GM12878 (cell line): ENCODE measurements around the gene TTC8. TPM values are rescaled to one million over a fixed set of nuclear protein-coding genes. Genes with fewer than 3 reads are reported as not detected.

Experiments used
- ATAC-seq: fragments of 200-7000 bp; cut with Tn5 transposase; 3 replicates; pipeline ENCODE4 v1.9.1; 2020; ENCODE audit warnings: mild to moderate bottlenecking, moderate library complexity
- BruUV-seq: library from RNA; stranded (reverse); fragments of 400-500 nt; replicated peaks from 2 replicates; lab custom pipeline; 2021; lab: Mats Ljungman, UMichigan
- CTCF ChIA-PET: fragments of 300-600 bp; sonication (Branson Sonifier 250); formaldehyde crosslinking; extraction: SDS; loops from one replicate; lab custom pipeline; 2021; ENCODE audit warnings: inconsistent platforms; lab: Yijun Ruan, JAX
- POLR2A ChIA-PET: fragments of 350-600 bp; formaldehyde crosslinking; extraction: SDS; loops from one replicate; lab custom pipeline; 2021; ENCODE audit warnings: inconsistent platforms; lab: Charles Lee
- RAD21 ChIA-PET: fragments of 300-600 bp; sonication (Branson Sonifier 250); formaldehyde crosslinking; loops from one replicate; lab custom pipeline; 2023; ENCODE audit warnings: antibody characterized with exemption; ENCODE audit not compliant: unreplicated experiment; lab: Charles Lee
- SMC1A ChIA-PET: fragments of 300-600 bp; sonication (Branson Sonifier 250); formaldehyde crosslinking; loops from one replicate; lab custom pipeline; 2023; ENCODE audit not compliant: unreplicated experiment, uncharacterized antibody; lab: Charles Lee
- DNase-seq: peaks from one replicate; pipeline ENCODE4 v3.0.0-alpha.2; 2011; ENCODE audit warnings: low read depth, low spot score
- FAIRE-seq: peaks from 3 replicates; lab custom pipeline; 2011; peaks lifted over from hg19 to GRCh38; lab: Jason Lieb, UNC
- H2AFZ ChIP-seq: 2 replicates; pipeline ENCODE4 v1.6.0; 2011; ENCODE audit warnings: low read depth, low read length, control low read depth; ENCODE audit not compliant: control insufficient read depth
- H3K27ac ChIP-seq: 2 replicates; pipeline ENCODE4 v1.5.1; 2011; ENCODE audit warnings: control low read depth; ENCODE audit not compliant: control insufficient read depth, insufficient read depth
- H3K27me3 ChIP-seq, 2 experiments: replicated peaks in 1 of 2; 2 replicates each; pipeline versions ENCODE4 v1.6.0 to v1.6.1; 2011; ENCODE audit warnings: low read length in 1 of 2; ENCODE audit not compliant: control insufficient read depth in 2 of 2, insufficient read depth in 2 of 2
- H3K36me3 ChIP-seq, 2 experiments: 2 replicates each; pipeline ENCODE4 v1.5.1; 2011; ENCODE audit warnings: low read length in 1 of 2; ENCODE audit not compliant: control insufficient read depth in 2 of 2, insufficient read depth in 2 of 2
- H3K4me1 ChIP-seq: 2 replicates; pipeline ENCODE4 v1.6.1; 2011; ENCODE audit warnings: mild to moderate bottlenecking, low read length, moderate library complexity, mixed read lengths; ENCODE audit not compliant: control insufficient read depth, insufficient read depth
- H3K4me2 ChIP-seq: 2 replicates; pipeline ENCODE4 v1.6.0; 2011; ENCODE audit warnings: control low read depth; ENCODE audit not compliant: control insufficient read depth, insufficient read depth
- H3K4me3 ChIP-seq: fragments of 200-600 bp; sonication (generic); 2 replicates; pipeline ENCODE4 v1.5.1; 2016
- H3K79me2 ChIP-seq: 2 replicates; pipeline ENCODE4 v1.6.0; 2011; ENCODE audit warnings: low read length; ENCODE audit not compliant: control insufficient read depth, insufficient read depth
- H3K9ac ChIP-seq: 2 replicates; pipeline ENCODE4 v1.8.0; 2011; ENCODE audit warnings: low read length, control low read depth, mixed read lengths; ENCODE audit not compliant: control insufficient read depth, insufficient read depth
- H3K9me3 ChIP-seq: replicated peaks from 3 replicates; pipeline ENCODE4 v1.5.1; 2011; ENCODE audit warnings: mild to moderate bottlenecking, low read length; ENCODE audit not compliant: control insufficient read depth, insufficient read depth
- H4K20me1 ChIP-seq: 2 replicates; pipeline ENCODE4 v1.6.0; 2011; ENCODE audit not compliant: control insufficient read depth, insufficient read depth
- KLF5 ChIP-seq: fragments of 450-650 bp; IDR thresholded peaks from 2 replicates; pipeline ENCODE4 v1.6.1; 2014; ENCODE audit warnings: mild to moderate bottlenecking; ENCODE audit not compliant: partially characterized antibody
- PAX8 ChIP-seq: fragments of 450-650 bp; IDR thresholded peaks from 2 replicates; pipeline ENCODE4 v1.6.1; 2017; ENCODE audit warnings: mild to moderate bottlenecking, moderate library complexity
- YY1 ChIP-seq: IDR thresholded peaks from 2 replicates; pipeline ENCODE4 v1.6.1; 2011; ENCODE audit warnings: low read depth, mild to moderate bottlenecking, low read length
- ZNF24 ChIP-seq: fragments of 450-650 bp; IDR thresholded peaks from 2 replicates; pipeline ENCODE4 v1.6.1; 2017; ENCODE audit warnings: antibody characterized with exemption, mild to moderate bottlenecking
- WGBS: methylation state at CpG from one replicate; pipeline ENCODE4 v1.1.6; 2016; ENCODE audit warnings: low lambda C conversion rate; ENCODE audit not compliant: insufficient replicate concordance, insufficient coverage; ENCODE audit errors: missing lambda C conversion rate; 5-methylcytosine and 5-hydroxymethylcytosine counted together
- in situ Hi-C: fragments of 300-500 bp; cut with MboI; formaldehyde crosslinking; loops from 9 replicates; pipeline ENCODE4 v1.14.3; 2018; ENCODE audit warnings: mixed read lengths
- intact Hi-C: fragments of 100-400 bp; cut with micrococcal nuclease; formaldehyde crosslinking; loops from one replicate; pipeline ENCODE4 v1.14.2; 2022; ENCODE audit not compliant: unreplicated experiment
- polyA plus RNA-seq, 11 experiments: library from polyadenylated mRNA; depleted of rRNA in 4 of 11; unstranded in 6 of 11; stranded (reverse) in 5 of 11; fragments of >200 nt; fragmentation: Nextera tagmentation in 4 of 11; fragmentation: Illumina TruSeq in 1 of 11; extraction: Ambion mirVana in 4 of 11; extraction: Trizol in 1 of 11; gene quantifications; 1 replicate in 1 of 11; 2 replicates in 10 of 11; pipeline versions ENCODE4 v1.2.1 to v1.2.3, GENCODE V29; 2011 to 2016; ENCODE audit warnings: inconsistent platforms in 2 of 11, missing spikeins in 2 of 11, low read depth in 1 of 11
- total RNA-seq, 4 experiments: library from RNA; depleted of rRNA in 3 of 4; stranded (reverse); fragments of >200 nt in 3 of 4; fragmentation: Illumina TruSeq in 1 of 4; extraction: Trizol in 1 of 4; gene quantifications; 2 replicates each; pipeline versions ENCODE4 v1.2.1 to v1.2.3, GENCODE V29; 2013 to 2021
- TF ChIP-seq, protein P1 (sequence below): IDR thresholded peaks from 2 replicates; pipeline ENCODE4 v1.6.1; 2012; ENCODE audit warnings: improper control_type of control experiment, low read depth, low read length; ENCODE audit not compliant: insufficient replicate concordance

Gene TTC8
- total and polyA plus RNA-seq, 10 of the 15 experiments (the other 5 are each of a cell fraction or from before 2014, with no cell fraction given), result 1.5 to 4.6 (median 2.5) TPM

DNA sequence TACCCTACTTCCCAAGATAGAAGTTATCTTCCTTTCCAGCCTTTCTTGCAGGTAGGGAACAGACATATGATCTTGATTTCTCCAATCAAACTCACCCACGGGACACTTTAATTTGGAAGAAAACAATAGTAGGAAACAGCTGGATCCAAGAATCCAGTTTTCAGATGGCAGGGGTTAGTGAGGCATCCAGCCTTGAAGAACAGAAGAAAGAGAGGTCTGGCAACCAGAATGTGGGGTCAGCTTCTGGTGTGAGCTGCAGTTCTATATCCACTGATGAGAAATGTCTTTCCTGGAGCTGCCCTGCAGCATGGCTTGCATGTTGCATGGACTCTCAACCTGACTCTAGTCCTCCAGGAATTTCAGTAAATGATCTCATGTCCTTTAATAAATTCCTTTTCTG lies 83.8 kb downstream of the TTC8 start:
- POLR2A ChIA-PET, result no interaction called here
- 30% methylated on average over 1 of the region's 1 CpG for WGBS
- H3K4me3 ChIP-seq, result no peak overlapping the region
- RAD21 ChIA-PET, result no interaction called here
- FAIRE-seq (no peak), DNase-seq (no peak), ATAC-seq (no peak)
- H3K79me2 ChIP-seq, result no peaks in the 10 kb centered on the region
- SMC1A ChIA-PET, result interaction anchor here (1.5 kb wide), 1 partner anchor 9 kb away, joined by 3 read pairs; no protein-coding TSS in a partner anchor
- CTCF ChIA-PET, result no interaction called here
- no TSS peak for BruUV-seq
- no peak overlapping the region for H3K27ac ChIP-seq
- TF ChIP-seq KLF5 (no peak), ZNF24 (no peak), PAX8 (no peak), YY1 (no peak)
- TF ChIP-seq, protein P1, sequence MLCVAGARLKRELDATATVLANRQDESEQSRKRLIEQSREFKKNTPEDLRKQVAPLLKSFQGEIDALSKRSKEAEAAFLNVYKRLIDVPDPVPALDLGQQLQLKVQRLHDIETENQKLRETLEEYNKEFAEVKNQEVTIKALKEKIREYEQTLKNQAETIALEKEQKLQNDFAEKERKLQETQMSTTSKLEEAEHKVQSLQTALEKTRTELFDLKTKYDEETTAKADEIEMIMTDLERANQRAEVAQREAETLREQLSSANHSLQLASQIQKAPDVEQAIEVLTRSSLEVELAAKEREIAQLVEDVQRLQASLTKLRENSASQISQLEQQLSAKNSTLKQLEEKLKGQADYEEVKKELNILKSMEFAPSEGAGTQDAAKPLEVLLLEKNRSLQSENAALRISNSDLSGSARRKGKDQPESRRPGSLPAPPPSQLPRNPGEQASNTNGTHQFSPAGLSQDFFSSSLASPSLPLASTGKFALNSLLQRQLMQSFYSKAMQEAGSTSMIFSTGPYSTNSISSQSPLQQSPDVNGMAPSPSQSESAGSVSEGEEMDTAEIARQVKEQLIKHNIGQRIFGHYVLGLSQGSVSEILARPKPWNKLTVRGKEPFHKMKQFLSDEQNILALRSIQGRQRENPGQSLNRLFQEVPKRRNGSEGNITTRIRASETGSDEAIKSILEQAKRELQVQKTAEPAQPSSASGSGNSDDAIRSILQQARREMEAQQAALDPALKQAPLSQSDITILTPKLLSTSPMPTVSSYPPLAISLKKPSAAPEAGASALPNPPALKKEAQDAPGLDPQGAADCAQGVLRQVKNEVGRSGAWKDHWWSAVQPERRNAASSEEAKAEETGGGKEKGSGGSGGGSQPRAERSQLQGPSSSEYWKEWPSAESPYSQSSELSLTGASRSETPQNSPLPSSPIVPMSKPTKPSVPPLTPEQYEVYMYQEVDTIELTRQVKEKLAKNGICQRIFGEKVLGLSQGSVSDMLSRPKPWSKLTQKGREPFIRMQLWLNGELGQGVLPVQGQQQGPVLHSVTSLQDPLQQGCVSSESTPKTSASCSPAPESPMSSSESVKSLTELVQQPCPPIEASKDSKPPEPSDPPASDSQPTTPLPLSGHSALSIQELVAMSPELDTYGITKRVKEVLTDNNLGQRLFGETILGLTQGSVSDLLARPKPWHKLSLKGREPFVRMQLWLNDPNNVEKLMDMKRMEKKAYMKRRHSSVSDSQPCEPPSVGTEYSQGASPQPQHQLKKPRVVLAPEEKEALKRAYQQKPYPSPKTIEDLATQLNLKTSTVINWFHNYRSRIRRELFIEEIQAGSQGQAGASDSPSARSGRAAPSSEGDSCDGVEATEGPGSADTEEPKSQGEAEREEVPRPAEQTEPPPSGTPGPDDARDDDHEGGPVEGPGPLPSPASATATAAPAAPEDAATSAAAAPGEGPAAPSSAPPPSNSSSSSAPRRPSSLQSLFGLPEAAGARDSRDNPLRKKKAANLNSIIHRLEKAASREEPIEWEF, result no peak
- no peak overlapping the region for H3K9ac ChIP-seq
- in situ Hi-C loops (no loop called here), intact Hi-C loops (no loop called here)
- H4K20me1 ChIP-seq, result no peaks in the 10 kb centered on the region; the same call in 1 of the 2 replicates
- H2AFZ ChIP-seq, result no peak overlapping the region
- H3K4me1 ChIP-seq, result no peaks in the 10 kb centered on the region
- H3K36me3 ChIP-seq, result no peaks in the 10 kb centered on the region
- no peaks in the 10 kb centered on the region for H3K27me3 ChIP-seq
- no peaks in the 10 kb centered on the region; the same call in 2 of the 3 replicates for H3K9me3 ChIP-seq
- no peak overlapping the region for H3K4me2 ChIP-seq
